Endothelial cell of umbilical vein (primary cell): ENCODE measurements around the gene COL4A1.

Experiments
- POLR2A ChIP-seq: IDR thresholded peaks from 2 replicates; pipeline ENCODE4 v1.6.1; 2012; ENCODE audit warnings: low read depth, mild to moderate bottlenecking, control low read depth, low read length
- TF ChIP-seq, protein P1 (sequence below), 2 donors: IDR thresholded peaks; 1 replicate in 1 of 2; 2 replicates in 1 of 2; pipeline ENCODE4 v1.5.1; 2011; ENCODE audit warnings: low read length in 2 of 2, mild to moderate bottlenecking in 2 of 2, moderate library complexity in 2 of 2, control low read depth in 1 of 2, inconsistent platforms in 1 of 2, low read depth in 1 of 2; ENCODE audit not compliant: insufficient read depth in 1 of 2; ENCODE audit errors: extremely low read depth in 1 of 2
- TF ChIP-seq, protein P2 (sequence below): IDR thresholded peaks from 2 replicates; pipeline ENCODE4 v1.6.1; 2011; ENCODE audit not compliant: insufficient read depth, insufficient read length

DNA sequence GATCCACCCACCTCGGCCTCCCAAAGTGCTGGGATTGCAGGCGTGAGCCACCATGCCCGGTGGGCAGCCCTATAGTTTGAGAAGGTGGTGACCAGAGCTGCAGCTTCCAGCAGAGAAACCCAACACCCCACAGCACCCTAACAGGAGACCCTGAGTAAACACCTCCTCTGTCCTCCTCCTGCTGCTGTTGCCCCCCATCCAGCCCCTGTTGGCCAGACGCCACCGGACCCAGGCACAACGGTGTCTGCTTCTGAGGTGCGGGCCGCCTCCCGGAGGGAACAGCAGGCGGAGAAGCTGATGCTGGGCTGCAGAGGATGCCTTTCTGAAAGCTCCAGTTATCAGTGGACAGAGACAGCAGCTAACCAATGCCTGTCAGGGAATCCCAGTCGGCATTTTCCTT, 175.5 kb downstream of the COL4A1 start:
- no peak for TF ChIP-seq POLR2A
- TF ChIP-seq, protein P1, sequence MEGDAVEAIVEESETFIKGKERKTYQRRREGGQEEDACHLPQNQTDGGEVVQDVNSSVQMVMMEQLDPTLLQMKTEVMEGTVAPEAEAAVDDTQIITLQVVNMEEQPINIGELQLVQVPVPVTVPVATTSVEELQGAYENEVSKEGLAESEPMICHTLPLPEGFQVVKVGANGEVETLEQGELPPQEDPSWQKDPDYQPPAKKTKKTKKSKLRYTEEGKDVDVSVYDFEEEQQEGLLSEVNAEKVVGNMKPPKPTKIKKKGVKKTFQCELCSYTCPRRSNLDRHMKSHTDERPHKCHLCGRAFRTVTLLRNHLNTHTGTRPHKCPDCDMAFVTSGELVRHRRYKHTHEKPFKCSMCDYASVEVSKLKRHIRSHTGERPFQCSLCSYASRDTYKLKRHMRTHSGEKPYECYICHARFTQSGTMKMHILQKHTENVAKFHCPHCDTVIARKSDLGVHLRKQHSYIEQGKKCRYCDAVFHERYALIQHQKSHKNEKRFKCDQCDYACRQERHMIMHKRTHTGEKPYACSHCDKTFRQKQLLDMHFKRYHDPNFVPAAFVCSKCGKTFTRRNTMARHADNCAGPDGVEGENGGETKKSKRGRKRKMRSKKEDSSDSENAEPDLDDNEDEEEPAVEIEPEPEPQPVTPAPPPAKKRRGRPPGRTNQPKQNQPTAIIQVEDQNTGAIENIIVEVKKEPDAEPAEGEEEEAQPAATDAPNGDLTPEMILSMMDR (IDR thresholded peaks at IDR 0.05; ENCODE audit: extremely low read depth in 1 of 2, insufficient read depth in 1 of 2, low read depth in 1 of 2, low read length in 2 of 2) = no peak
- TF ChIP-seq, protein P2, sequence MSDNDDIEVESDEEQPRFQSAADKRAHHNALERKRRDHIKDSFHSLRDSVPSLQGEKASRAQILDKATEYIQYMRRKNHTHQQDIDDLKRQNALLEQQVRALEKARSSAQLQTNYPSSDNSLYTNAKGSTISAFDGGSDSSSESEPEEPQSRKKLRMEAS = no peak
